ENCODE data around the gene STAC3. TPM values are rescaled to one million over a fixed set of nuclear protein-coding genes. Genes with fewer than 3 reads are reported as not detected.

STAC3 gene
- total and polyA plus RNA-seq, 2 of the 13 experiments (the other 11 are each of a cell fraction or from before 2014, with no cell fraction given): 0.18 to 0.22 TPM

GRCh38 chr12:57235017-57235727 lies 15.8 kb downstream of the STAC3 start (continued):
- TF ChIP-seq BORCS8-MEF2B (CRISPR knock-in tag; IDR thresholded peaks at IDR 0.05) (peak; percentile 65; the same call in 1 of the 2 replicates), MBNL3 (CRISPR knock-in tag; conservative IDR thresholded peaks at IDR 0.05) (no peak), CSRNP2 (CRISPR knock-in tag; conservative IDR thresholded peaks at IDR 0.05; ENCODE audit: low read depth) (no peak), ETV5 (CRISPR knock-in tag; IDR thresholded peaks at IDR 0.05; ENCODE audit: borderline replicate concordance) (peak; percentile 77), THAP11 (CRISPR knock-in tag; IDR thresholded peaks at IDR 0.05) (no peak), POLR2AphosphoS5 (IDR thresholded peaks at IDR 0.05; ENCODE audit: low read depth, low read length) (peak; percentile 12), ZNF33A (CRISPR knock-in tag; IDR thresholded peaks at IDR 0.05; ENCODE audit: borderline replicate concordance) (no peak), ZNF580 (CRISPR knock-in tag; IDR thresholded peaks at IDR 0.05; ENCODE audit: borderline replicate concordance, low read depth) (peak; percentile 12; the same call in 1 of the 2 replicates), TARDBP (CRISPR knock-in tag; IDR thresholded peaks at IDR 0.05) (peak; percentile 58; the same call in 1 of the 2 replicates), CCDC6 (CRISPR knock-in tag; IDR thresholded peaks at IDR 0.05) (0 out of 2 replicates have a peak, but pooled peaks have one; percentile 15), ZBTB1 (CRISPR knock-in tag; IDR thresholded peaks at IDR 0.05; ENCODE audit: borderline replicate concordance) (no peak), ETV6 (CRISPR knock-in tag; conservative IDR thresholded peaks at IDR 0.05) (no peak), FIP1L1 (IDR thresholded peaks at IDR 0.05; ENCODE audit: borderline replicate concordance, insufficient read depth, low read depth, low read length) (peak; percentile 93; the same call in 1 of the 2 replicates), CTCF (CRISPR knock-in tag; IDR thresholded peaks at IDR 0.05) (peak; percentile 56)
- TF ChIP-seq, protein P1, sequence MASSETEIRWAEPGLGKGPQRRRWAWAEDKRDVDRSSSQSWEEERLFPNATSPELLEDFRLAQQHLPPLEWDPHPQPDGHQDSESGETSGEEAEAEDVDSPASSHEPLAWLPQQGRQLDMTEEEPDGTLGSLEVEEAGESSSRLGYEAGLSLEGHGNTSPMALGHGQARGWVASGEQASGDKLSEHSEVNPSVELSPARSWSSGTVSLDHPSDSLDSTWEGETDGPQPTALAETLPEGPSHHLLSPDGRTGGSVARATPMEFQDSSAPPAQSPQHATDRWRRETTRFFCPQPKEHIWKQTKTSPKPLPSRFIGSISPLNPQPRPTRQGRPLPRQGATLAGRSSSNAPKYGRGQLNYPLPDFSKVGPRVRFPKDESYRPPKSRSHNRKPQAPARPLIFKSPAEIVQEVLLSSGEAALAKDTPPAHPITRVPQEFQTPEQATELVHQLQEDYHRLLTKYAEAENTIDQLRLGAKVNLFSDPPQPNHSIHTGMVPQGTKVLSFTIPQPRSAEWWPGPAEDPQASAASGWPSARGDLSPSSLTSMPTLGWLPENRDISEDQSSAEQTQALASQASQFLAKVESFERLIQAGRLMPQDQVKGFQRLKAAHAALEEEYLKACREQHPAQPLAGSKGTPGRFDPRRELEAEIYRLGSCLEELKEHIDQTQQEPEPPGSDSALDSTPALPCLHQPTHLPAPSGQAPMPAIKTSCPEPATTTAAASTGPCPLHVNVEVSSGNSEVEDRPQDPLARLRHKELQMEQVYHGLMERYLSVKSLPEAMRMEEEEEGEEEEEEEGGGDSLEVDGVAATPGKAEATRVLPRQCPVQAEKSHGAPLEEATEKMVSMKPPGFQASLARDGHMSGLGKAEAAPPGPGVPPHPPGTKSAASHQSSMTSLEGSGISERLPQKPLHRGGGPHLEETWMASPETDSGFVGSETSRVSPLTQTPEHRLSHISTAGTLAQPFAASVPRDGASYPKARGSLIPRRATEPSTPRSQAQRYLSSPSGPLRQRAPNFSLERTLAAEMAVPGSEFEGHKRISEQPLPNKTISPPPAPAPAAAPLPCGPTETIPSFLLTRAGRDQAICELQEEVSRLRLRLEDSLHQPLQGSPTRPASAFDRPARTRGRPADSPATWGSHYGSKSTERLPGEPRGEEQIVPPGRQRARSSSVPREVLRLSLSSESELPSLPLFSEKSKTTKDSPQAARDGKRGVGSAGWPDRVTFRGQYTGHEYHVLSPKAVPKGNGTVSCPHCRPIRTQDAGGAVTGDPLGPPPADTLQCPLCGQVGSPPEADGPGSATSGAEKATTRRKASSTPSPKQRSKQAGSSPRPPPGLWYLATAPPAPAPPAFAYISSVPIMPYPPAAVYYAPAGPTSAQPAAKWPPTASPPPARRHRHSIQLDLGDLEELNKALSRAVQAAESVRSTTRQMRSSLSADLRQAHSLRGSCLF (CRISPR knock-in tag; IDR thresholded peaks at IDR 0.05; ENCODE audit: borderline replicate concordance): no peak
